Measurements from ENCODE around the gene RAB10. TPM values are rescaled to one million over a fixed set of nuclear protein-coding genes. Genes with fewer than 3 reads are reported as not detected.

Gene RAB10
- total and polyA plus RNA-seq, 7 donors, result 57.1 to 116 (median 92.0) TPM

GRCh38 chr2:26123426-26123825, 89.5 kb downstream of the RAB10 start:
- Histone ChIP-seq H3K9me3 (no peaks in the 10 kb centered on the region), H3K27me3 (no peaks in the 10 kb centered on the region), H3K36me3 (peaks cover 0 to 8% (median 0%) of the 10 kb centered on the region in 4 donors), H3K4me1 (peaks cover 0 to 33% (median 22%) of the 10 kb centered on the region in 4 donors), H3K4me3 (no peak overlapping the region), H3K27ac (no peak overlapping the region)
- TF ChIP-seq CTCF (IDR thresholded peaks at IDR 0.05) (no peak), EP300 (IDR thresholded peaks at IDR 0.05) (no peak), POLR2A (IDR thresholded peaks at IDR 0.05) (no peak), POLR2AphosphoS5 (IDR thresholded peaks at IDR 0.05) (no peak)
- WGBS, 2 donors, result 81 to 82% methylated on average over 5 of the region's 5 CpGs
- intact Hi-C loops (cut with DNase I), result no loop called here
- DNase-seq, result no peak

GRCh38 chr2:26126074-26126473, 92.2 kb downstream of the RAB10 start:
- no peak for DNase-seq
- intact Hi-C loops (cut with DNase I), result no loop called here
- H3K4me3 ChIP-seq, result no peak overlapping the region
- 91 to 95% methylated on average over 4 of the region's 4 CpGs for WGBS, 2 donors
- TF ChIP-seq EP300 (IDR thresholded peaks at IDR 0.05), result no peak
- TF ChIP-seq CTCF (IDR thresholded peaks at IDR 0.05), result no peak
- TF ChIP-seq POLR2AphosphoS5 (IDR thresholded peaks at IDR 0.05), result no peak
- no peak for TF ChIP-seq POLR2A (IDR thresholded peaks at IDR 0.05)
- peaks cover 0 to 17% (median 8%) of the 10 kb centered on the region in 4 donors for H3K4me1 ChIP-seq
- H3K27me3 ChIP-seq, result no peaks in the 10 kb centered on the region
- no peak overlapping the region for H3K27ac ChIP-seq
- no peaks in the 10 kb centered on the region for H3K9me3 ChIP-seq
- peaks cover 0 to 14% (median 0%) of the 10 kb centered on the region in 4 donors for H3K36me3 ChIP-seq

GRCh38 chr2:26128176-26128575, 94.3 kb downstream of the RAB10 start:
- no peak overlapping the region for H3K27ac ChIP-seq
- H3K9me3 ChIP-seq, result no peaks in the 10 kb centered on the region
- no peak overlapping the region for H3K4me3 ChIP-seq
- peaks cover 0 to 14% (median 1%) of the 10 kb centered on the region in 4 donors for H3K36me3 ChIP-seq
- WGBS, 2 donors, result 96% methylated on average over 8 of the region's 8 CpGs
- H3K4me1 ChIP-seq, result peaks cover 0 to 10% (median 6%) of the 10 kb centered on the region in 4 donors
- TF ChIP-seq POLR2A (IDR thresholded peaks at IDR 0.05) (no peak), EP300 (IDR thresholded peaks at IDR 0.05) (no peak), POLR2AphosphoS5 (IDR thresholded peaks at IDR 0.05) (no peak), CTCF (IDR thresholded peaks at IDR 0.05) (no peak)
- intact Hi-C loops (cut with DNase I), result no loop called here
- H3K27me3 ChIP-seq, result no peaks in the 10 kb centered on the region
- DNase-seq, result no peak

- H3K4me3 ChIP-seq, result no peak overlapping the region
- intact Hi-C loops (cut with DNase I), result no loop called here
- no peak overlapping the region for H3K27ac ChIP-seq
- no peaks in the 10 kb centered on the region for H3K9me3 ChIP-seq
- no peak for TF ChIP-seq POLR2A (IDR thresholded peaks at IDR 0.05)
- no peak for TF ChIP-seq EP300 (IDR thresholded peaks at IDR 0.05)
- TF ChIP-seq CTCF (IDR thresholded peaks at IDR 0.05), result no peak
- TF ChIP-seq POLR2AphosphoS5 (IDR thresholded peaks at IDR 0.05), result no peak
- H3K4me1 ChIP-seq, result peaks cover 0 to 7% (median 6%) of the 10 kb centered on the region in 4 donors
- whole genome bisulfite sequencing, 2 donors, result 73 to 83% methylated on average over 3 of the region's 3 CpGs
- no peak for DNase-seq
- H3K36me3 ChIP-seq, result peaks cover 0 to 26% (median 4%) of the 10 kb centered on the region in 4 donors
- no peaks in the 10 kb centered on the region for H3K27me3 ChIP-seq
Observed at GRCh38 chr2:26130763-26131162, 96.9 kb downstream of the RAB10 start.

GRCh38 chr2:26136451-26136850, 102.6 kb downstream of the RAB10 start:
- no peak for TF ChIP-seq POLR2A (IDR thresholded peaks at IDR 0.05)
- no peak for TF ChIP-seq EP300 (IDR thresholded peaks at IDR 0.05)
- TF ChIP-seq POLR2AphosphoS5 (IDR thresholded peaks at IDR 0.05), result no peak
- no peaks in the 10 kb centered on the region for H3K4me1 ChIP-seq
- no peak overlapping the region for H3K27ac ChIP-seq
- intact Hi-C loops (cut with DNase I), result no loop called here
- no peaks in the 10 kb centered on the region for H3K27me3 ChIP-seq
- WGBS, 2 donors, result 55 to 70% methylated on average over 3 of the region's 3 CpGs
- peaks cover 0 to 18% (median 4%) of the 10 kb centered on the region in 4 donors for H3K36me3 ChIP-seq
- H3K4me3 ChIP-seq, result no peak overlapping the region
- no peaks in the 10 kb centered on the region for H3K9me3 ChIP-seq
- no peak for DNase-seq
